Hindlimb muscle (tissue), 1 donor: ENCODE data around the gene TBCD. TPM values are rescaled to one million over a fixed set of nuclear protein-coding genes. Genes with fewer than 3 reads are reported as not detected.
A peak's percentile ranks its signal among the peaks of the same experiment; 100 is the strongest.
"Not testable (repeated sequence)": the region's sequence is repeated elsewhere in the genome, so short reads cannot be mapped to it uniquely, and the experiment has no call there.

Experiments used
- DNase-seq: peaks from one replicate; pipeline ENCODE4 v3.0.0-alpha.2; 2013
- polyA plus RNA-seq: library from polyadenylated mRNA; unstranded; fragments of 120-200 nt; gene quantifications from one replicate; pipeline ENCODE4 v1.2.1, GENCODE V29; 2013; ENCODE audit not compliant: insufficient read length

TBCD gene
- polyA plus RNA-seq, 1 donor = 69.8 TPM

DNA sequence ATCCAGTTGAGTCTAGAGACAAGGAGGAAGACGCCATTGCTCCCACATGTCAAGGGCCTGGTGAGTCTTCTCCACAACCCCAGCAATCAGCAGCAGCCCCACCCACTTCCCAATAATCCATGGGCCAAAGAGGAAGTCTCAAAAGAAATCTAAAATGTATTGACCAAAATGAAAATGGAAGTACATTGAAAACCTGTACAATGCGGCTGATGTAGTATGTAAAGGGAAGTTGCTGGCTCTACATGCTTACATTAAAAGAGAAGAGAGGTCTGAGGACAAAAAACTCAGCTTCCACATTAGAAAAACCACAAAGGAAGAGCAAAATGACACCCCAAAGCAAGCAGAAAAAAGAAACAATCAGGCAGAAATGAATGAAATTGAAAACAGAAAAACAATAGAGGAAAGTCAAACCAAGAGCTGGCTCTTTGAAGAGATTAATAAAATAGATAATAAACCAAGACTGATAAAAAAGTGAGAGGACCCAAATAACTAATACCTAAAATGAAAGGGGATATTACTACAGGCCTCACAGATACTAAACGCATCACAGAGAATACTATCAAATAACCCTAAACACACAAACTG, 227.0 kb downstream of the TBCD start:
- no peak for DNase-seq

DNA sequence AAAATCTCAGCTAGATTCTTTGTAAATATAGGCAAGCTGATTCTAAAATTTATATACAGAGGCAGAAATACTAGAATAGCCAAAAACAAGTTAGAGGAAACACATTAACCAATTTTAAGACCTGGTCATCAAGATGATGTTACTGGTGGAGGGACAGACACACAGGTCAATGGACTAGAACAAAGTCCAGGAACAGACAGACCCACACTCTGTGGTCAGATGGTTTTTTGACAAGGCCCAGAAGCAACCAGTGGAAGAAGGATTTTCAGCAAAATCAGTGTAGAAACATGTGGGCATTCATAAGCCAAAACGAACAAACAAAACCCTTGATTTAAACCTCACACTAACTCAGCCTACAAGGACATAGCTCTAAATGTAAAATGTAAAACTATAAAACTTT, 227.9 kb downstream of the TBCD start:
- no peak for DNase-seq

DNA sequence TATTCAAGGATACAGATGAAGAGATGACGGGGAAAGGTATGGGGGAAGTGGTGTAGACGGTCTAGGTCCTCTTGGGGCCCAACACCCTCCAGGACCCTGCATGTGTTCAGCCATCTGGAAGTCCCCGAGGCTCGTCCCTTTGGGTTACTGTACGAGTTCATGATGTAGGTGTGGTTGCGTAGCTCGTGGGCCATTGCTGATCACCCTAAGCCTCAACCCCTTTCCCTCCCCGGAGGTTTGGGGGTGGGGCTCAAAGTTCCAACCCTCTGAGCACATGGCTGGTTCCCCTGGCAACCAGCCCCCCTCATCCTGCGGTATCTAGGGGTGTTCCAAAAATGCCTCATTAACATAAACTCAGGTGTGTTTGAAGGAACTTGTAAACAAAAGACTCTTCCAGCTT, 228.8 kb downstream of the TBCD start:
- DNase-seq = no peak

DNA sequence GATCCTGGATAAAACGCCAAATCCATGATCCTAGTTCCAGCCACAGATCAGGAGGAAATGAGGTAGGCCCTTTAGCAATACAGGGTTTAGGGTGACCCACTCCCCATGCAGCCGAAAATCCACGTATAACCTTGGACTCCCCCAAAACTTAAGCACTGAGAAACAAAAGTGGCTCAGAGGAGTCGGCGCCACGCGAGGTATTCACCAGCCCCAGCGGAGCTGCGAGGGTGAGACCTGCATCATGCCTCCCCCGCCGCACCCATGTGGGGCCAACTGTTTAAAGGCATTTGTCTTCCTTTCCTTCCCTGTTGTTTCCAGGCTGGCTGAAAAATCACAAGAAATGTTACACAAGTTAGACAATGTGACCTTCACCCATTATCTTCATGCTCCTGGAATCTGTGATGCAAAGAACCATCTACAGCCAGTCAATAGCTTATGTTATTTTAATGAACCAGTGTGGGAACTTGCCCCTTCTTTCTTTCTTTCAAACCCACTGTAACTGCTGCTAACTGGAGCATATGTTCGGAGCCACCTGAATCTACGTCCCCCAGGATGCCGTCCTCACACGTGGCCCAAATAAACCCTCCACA, 229.4 kb downstream of the TBCD start:
- no peak for DNase-seq

DNA sequence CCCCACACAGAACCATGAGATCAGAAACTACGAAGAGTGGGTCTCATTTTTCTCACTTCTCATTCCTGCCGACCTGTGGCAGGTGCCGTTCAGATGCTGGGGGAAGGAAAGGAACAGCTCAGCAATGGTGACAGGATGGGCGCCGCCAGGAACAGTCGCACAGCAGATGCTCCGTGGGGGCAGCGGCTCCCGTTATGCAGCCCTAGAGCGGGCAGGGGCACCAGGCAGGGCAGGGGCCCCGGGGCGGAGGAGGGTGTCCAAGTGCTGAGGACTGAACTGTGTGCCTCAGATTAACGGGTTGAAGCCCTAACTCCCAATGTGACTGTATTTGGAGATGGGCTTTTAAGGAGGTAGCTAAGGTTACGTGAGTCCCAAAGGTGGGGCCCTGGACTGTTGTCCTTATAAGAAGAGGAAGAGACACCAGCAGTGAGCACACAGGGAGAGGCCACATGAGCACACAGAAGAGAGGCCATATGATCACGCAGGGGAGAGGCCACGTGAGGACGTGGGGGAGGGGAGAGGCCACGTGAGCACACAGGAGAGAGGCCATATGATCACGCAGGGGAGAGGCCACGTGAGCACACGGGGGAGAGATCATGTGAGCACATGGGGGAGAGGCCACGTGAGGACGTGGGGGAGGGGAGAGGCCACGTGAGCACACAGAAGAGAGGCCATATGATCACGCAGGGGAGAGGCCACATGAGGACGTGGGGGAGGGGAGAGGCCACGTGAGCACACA, 231.8 kb downstream of the TBCD start:
- no peak for DNase-seq

DNA sequence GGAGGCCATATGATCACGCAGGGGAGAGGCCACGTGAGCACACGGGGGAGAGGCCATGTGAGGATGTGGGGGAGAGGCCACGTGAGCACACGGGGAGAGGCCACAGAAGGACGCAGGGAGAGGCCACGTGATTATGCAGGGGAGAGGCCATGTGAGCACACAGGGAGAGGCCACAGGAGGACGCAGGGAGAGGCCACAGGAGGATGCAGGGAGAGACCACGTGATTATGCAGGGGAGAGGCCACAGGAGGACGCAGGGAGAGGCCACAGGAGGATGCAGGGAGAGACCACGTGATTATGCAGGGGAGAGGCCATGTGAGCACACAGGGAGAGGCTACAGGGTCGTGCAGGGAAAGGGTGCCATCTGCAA, 232.4 kb downstream of the TBCD start:
- not testable (repeated sequence) for DNase-seq

DNA sequence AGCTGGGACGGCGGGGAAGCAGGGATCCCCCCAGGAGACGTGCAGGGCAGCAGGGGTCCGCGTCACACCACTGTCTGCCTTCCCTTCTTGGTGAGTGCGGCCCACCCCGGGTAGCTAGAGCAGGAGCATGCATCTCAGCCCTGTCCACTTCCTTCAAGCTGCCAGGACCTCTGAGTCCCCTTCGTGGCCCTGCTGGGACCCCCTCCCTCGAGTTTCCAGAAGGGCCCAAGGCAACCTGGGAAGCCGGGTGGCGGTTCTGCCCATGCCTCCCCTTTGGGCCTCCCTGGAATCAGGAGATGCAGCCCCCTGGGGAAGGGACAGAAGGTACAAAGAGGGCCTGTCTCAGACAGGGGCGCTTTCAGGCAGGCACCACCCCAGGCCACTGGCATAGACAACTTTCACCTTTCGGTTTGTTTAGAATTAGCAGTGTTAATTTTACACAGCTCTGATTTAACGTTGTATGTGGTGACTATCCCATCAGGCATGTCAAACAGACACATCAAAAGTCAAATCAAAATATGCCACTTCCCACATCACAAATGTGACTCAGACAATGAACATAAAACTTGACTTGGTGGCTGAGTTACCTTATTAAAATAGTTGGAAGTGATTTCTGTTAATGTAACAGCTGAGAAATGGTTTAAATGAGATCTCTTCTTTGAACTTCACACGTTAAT, 233.0 kb downstream of the TBCD start:
- no peak for DNase-seq

DNA sequence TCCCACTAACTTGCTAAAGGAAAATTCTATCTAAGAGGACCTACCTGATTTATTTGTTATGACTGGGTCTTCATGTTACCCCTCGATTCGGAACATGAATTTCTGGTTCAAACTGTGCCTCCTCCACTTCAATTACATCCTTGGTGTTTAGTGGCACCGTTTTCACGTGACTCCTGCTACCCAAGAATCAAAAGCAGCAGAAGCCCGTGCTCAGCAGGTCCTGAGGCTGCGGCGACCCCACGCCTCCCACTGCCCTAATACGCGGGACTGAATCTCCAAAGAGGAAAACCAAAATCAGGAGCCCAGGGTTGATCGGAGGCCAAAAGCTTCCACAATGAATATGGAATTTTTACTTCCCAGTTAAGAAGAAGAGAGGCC, 233.6 kb downstream of the TBCD start:
- no peak for DNase-seq

DNA sequence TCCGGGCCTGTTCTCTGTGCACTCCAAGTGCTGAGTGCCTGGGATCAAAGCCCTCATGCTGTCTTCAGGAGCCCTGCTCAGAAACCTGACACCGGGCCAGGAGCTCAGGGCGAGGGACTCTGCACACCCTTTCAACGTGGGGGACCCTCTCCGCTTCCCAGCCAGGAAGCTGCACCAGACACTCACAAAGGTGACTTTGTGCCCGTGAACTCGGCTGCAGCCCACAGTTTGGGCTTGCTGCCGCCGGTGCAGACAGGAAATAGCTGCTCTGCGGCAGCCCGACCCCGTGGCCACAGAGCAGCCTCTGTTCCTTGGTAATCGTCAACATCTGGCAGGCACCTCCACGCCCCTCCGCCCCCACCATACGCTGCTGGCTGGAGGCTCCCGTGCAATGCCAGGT, 234.1 kb downstream of the TBCD start:
- peak; percentile 42 for DNase-seq

DNA sequence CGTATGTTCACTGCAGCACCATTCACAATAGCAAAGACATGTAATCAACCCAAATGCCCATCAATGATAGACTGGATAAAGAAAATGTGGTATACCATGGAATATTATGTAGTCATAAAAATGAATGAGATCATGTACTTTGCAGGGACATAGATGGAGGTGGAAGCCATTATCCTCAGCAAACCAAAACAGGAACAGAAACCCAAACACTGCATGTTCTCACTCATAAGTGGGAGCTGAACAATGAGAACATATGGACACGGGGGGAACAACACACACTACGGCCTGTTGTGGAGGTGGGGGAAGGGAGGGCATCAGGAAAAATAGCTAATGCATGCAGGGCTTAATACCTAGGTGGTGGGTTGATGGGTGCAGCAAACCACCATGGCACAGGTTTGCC, 237.2 kb downstream of the TBCD start:
- not testable (repeated sequence) for DNase-seq

DNA sequence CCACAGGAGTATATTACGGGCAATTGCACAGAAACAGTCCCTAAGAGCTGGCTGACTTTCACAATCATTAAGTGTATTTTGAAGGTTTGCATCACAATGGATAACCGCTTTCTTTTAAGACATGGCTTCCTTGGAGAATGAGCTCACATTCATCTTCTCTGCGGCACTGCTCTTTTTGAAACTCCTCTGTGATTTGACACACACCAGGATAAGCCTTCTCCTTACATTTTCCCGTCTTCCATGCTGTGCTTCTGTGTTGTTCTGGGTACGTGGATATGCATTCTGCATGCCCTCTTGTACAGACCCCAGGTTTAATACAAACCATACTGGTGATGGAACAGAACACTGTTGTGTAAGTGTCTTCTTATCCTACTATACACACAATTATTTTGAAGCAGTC, 238.0 kb downstream of the TBCD start:
- DNase-seq = no peak

DNA sequence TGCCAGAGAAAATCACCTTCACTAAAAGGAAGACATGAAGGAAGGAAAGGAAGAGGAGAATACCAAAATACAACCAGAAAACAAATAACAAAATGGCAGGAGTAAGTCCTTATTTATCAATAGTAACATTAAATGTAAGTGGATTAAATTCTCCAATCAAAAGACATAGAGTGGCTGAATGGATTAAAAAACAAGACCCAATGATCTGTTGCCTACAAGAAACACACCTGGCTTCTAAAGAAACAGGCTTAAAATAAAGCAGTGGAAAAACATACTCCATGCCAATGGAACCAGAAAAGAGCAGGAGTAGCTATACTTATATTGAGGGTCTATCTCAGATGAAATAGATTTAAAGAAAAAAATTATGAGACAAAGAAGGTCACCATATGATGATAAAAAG, 241.1 kb downstream of the TBCD start:
- DNase-seq = no peak

Other genes with a start within 250 kb of the TBCD start
- 44.4 TPM for gene FOXK2, start 232.3 kb upstream of the TBCD start, polyA plus RNA-seq
- gene WDR45B, start 103.6 kb upstream of the TBCD start, polyA plus RNA-seq = 61.2 TPM
- 87.4 TPM for gene RAB40B, start 53.4 kb upstream of the TBCD start, polyA plus RNA-seq
- 39.3 TPM for gene FN3KRP, start 35.4 kb upstream of the TBCD start, polyA plus RNA-seq
- 23.1 TPM for gene FN3K, start 16.4 kb upstream of the TBCD start, polyA plus RNA-seq
- 0.85 TPM for gene ZNF750, start 88.0 kb downstream of the TBCD start, polyA plus RNA-seq